Ishikawa (cell line): Measurements from ENCODE around the gene INSIG1.

ENCODE experiments used
- CREB1 ChIP-seq: IDR thresholded peaks from 2 replicates; pipeline ENCODE4 v1.6.1; 2012; ENCODE audit warnings: low read depth
- EGR1 ChIP-seq: IDR thresholded peaks from 2 replicates; pipeline ENCODE4 v1.6.1; 2012
- EP300 ChIP-seq: IDR thresholded peaks from 2 replicates; pipeline ENCODE4 v1.6.1; 2012; ENCODE audit warnings: borderline replicate concordance
- FOXM1 ChIP-seq: IDR thresholded peaks from 2 replicates; pipeline ENCODE4 v1.6.1; 2012; ENCODE audit warnings: low read depth, borderline replicate concordance
- RAD21 ChIP-seq: IDR thresholded peaks from 2 replicates; pipeline ENCODE4 v1.6.1; 2012; ENCODE audit warnings: low read depth
- TAF1 ChIP-seq: IDR thresholded peaks from 2 replicates; pipeline ENCODE4 v1.6.1; 2012; ENCODE audit warnings: low read depth, mild to moderate bottlenecking
- TEAD4 ChIP-seq: IDR thresholded peaks from 2 replicates; pipeline ENCODE4 v1.6.1; 2012
- YY1 ChIP-seq: IDR thresholded peaks from 2 replicates; pipeline ENCODE4 v1.6.1; 2012; ENCODE audit warnings: low read depth
- TF ChIP-seq, protein P1 (sequence below): IDR thresholded peaks from 2 replicates; pipeline ENCODE4 v1.6.1; 2012; ENCODE audit warnings: low read depth, mild to moderate bottlenecking
- TF ChIP-seq, protein P2 (sequence below): IDR thresholded peaks from 2 replicates; pipeline ENCODE4 v1.6.1; 2012

DNA sequence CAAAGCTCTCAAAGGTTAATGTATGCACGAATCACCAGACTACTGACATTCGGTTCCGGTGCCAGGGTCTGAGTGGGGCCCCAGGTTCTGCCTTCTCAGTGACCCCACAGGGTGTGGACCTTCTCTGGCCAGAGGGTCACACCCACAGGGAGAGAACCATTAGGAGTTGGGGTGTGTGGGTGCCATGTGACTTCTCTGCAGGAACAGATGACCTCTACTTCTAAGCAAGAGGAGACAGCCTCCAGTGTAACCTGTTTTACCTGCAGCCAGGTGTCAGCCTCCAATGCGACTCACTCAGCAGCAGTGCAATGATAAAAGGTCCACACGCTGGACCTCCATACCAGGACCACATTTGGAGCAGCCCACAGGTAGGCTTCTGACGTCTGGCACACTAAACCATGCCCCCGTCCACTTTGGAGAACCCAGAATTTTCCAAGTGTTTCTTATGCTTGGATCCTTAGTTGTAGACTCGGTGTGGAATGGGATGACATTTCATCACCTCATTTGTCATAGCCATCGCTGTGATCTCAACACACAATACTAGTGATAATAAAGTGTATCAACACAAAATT is 16.2 kb upstream of the INSIG1 start:
- TF ChIP-seq CREB1 (no peak), TEAD4 (no peak), TAF1 (no peak), RAD21 (no peak), EGR1 (no peak), EP300 (no peak), FOXM1 (no peak), YY1 (no peak)
- TF ChIP-seq, protein P1, sequence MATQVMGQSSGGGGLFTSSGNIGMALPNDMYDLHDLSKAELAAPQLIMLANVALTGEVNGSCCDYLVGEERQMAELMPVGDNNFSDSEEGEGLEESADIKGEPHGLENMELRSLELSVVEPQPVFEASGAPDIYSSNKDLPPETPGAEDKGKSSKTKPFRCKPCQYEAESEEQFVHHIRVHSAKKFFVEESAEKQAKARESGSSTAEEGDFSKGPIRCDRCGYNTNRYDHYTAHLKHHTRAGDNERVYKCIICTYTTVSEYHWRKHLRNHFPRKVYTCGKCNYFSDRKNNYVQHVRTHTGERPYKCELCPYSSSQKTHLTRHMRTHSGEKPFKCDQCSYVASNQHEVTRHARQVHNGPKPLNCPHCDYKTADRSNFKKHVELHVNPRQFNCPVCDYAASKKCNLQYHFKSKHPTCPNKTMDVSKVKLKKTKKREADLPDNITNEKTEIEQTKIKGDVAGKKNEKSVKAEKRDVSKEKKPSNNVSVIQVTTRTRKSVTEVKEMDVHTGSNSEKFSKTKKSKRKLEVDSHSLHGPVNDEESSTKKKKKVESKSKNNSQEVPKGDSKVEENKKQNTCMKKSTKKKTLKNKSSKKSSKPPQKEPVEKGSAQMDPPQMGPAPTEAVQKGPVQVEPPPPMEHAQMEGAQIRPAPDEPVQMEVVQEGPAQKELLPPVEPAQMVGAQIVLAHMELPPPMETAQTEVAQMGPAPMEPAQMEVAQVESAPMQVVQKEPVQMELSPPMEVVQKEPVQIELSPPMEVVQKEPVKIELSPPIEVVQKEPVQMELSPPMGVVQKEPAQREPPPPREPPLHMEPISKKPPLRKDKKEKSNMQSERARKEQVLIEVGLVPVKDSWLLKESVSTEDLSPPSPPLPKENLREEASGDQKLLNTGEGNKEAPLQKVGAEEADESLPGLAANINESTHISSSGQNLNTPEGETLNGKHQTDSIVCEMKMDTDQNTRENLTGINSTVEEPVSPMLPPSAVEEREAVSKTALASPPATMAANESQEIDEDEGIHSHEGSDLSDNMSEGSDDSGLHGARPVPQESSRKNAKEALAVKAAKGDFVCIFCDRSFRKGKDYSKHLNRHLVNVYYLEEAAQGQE = no peak
- TF ChIP-seq, protein P2, sequence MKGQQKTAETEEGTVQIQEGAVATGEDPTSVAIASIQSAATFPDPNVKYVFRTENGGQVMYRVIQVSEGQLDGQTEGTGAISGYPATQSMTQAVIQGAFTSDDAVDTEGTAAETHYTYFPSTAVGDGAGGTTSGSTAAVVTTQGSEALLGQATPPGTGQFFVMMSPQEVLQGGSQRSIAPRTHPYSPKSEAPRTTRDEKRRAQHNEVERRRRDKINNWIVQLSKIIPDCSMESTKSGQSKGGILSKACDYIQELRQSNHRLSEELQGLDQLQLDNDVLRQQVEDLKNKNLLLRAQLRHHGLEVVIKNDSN = no peak
